Vagina (tissue), 2 donors: ENCODE results near the gene CD300LD. TPM values are rescaled to one million over a fixed set of nuclear protein-coding genes. Genes with fewer than 3 reads are reported as not detected.
A peak's percentile ranks its signal among the peaks of the same experiment; 100 is the strongest.

Experiments used
- DNase-seq, 2 donors: peaks; one replicate each; pipeline ENCODE4 v3.0.0-alpha.2; 2017; ENCODE audit errors: extremely low spot score in 2 of 2
- H3K27ac ChIP-seq: fragments of 200-600 bp; sonication (generic); one replicate; pipeline ENCODE4 v1.5.1; 2019
- H3K27me3 ChIP-seq: fragments of 200-600 bp; sonication (generic); one replicate; pipeline ENCODE4 v1.5.1; 2019
- H3K36me3 ChIP-seq, 2 donors: fragments of 200-600 bp; sonication (generic); one replicate each; pipeline ENCODE4 v1.5.1; 2017 to 2019
- H3K4me1 ChIP-seq: fragments of 200-600 bp; sonication (generic); one replicate; pipeline ENCODE4 v1.5.1; 2019
- H3K4me3 ChIP-seq, 2 donors: fragments of 200-600 bp; sonication (generic); 1 replicate in 1 of 2; 2 replicates in 1 of 2; pipeline ENCODE4 v1.5.1; 2016 to 2019
- H3K9me3 ChIP-seq: fragments of 200-600 bp; sonication (generic); one replicate; pipeline ENCODE4 v1.5.1; 2019
- CTCF ChIP-seq, 3 experiments: fragments of 450-650 bp in 2 of 3; fragments of 200-600 bp in 1 of 3; sonication (generic) in 1 of 3; IDR thresholded peaks; one replicate each; pipeline ENCODE4 v1.5.1; 2017 to 2019; ENCODE audit warnings: antibody characterized with exemption in 3 of 3, mild to moderate bottlenecking in 2 of 3, moderate library complexity in 2 of 3
- POLR2A ChIP-seq, 2 donors: fragments of 450-650 bp; IDR thresholded peaks; one replicate each; pipeline ENCODE4 v1.6.1; 2017; ENCODE audit warnings: antibody characterized with exemption in 2 of 2, mild to moderate bottlenecking in 2 of 2, moderate library complexity in 2 of 2
- POLR2AphosphoS5 ChIP-seq, 2 donors: sonication (generic); formaldehyde crosslinking; IDR thresholded peaks; one replicate each; pipeline ENCODE4 v1.9.0; 2017; ENCODE audit warnings: antibody characterized with exemption in 2 of 2, mild to moderate bottlenecking in 2 of 2, low read depth in 1 of 2; ENCODE audit not compliant: insufficient read depth in 1 of 2
- intact Hi-C: fragments of 100-400 bp; cut with DNase I; formaldehyde crosslinking; loops from one replicate; pipeline ENCODE4 v1.15.1; 2023
- total RNA-seq: library from RNA; depleted of rRNA; stranded (reverse); fragments of >200 nt; gene quantifications from one replicate; pipeline ENCODE4 v1.2.3, GENCODE V29; 2016

CD300LD gene
- total RNA-seq, 1 donor from 2014 or later, result not detected

- TF ChIP-seq POLR2A (IDR thresholded peaks at IDR 0.05), result no peak
- no peak for TF ChIP-seq CTCF (IDR thresholded peaks at IDR 0.05)
- no peak for TF ChIP-seq POLR2AphosphoS5 (IDR thresholded peaks at IDR 0.05; ENCODE audit: insufficient read depth in 1 of 2, low read depth in 1 of 2)
- Histone ChIP-seq H3K27ac (no peak overlapping the region), H3K27me3 (no peaks in the 10 kb centered on the region), H3K4me3 (no peak overlapping the region), H3K36me3 (no peaks in the 10 kb centered on the region), H3K9me3 (no peaks in the 10 kb centered on the region), H3K4me1 (no peaks in the 10 kb centered on the region)
- intact Hi-C loops, result no loop called here
- peak in 1 of 2 donors; percentile 58 for DNase-seq
Measured at GRCh38 chr17:74530831-74531150, 61.3 kb downstream of the CD300LD start.

Other genes starting within 250 kb of the CD300LD start
- not detected for gene BTBD17, start 230.4 kb downstream of the CD300LD start, total RNA-seq
- gene GPR142, start 224.8 kb downstream of the CD300LD start, total RNA-seq, result 0.98 TPM
- gene GPRC5C, start 160.2 kb downstream of the CD300LD start, total RNA-seq, result 27.5 TPM
- gene CD300A, start 125.6 kb downstream of the CD300LD start, total RNA-seq, result 4.2 TPM
- 0.25 TPM for gene CD300LB, start 60.8 kb downstream of the CD300LD start, total RNA-seq
- not detected for gene CD300C, start 46.2 kb downstream of the CD300LD start, total RNA-seq
- not detected for gene CD300H, start 24.8 kb downstream of the CD300LD start, total RNA-seq
- gene CD300E, start 31.5 kb upstream of the CD300LD start, total RNA-seq, result 0.98 TPM
- 0.49 TPM for gene CD300LF, start 120.6 kb upstream of the CD300LD start, total RNA-seq
- gene RAB37, start 145.0 kb upstream of the CD300LD start, total RNA-seq, result 7.1 TPM
- gene NHERF1, start 156.3 kb upstream of the CD300LD start, total RNA-seq, result 57.2 TPM
- 28.5 TPM for gene NAT9, start 184.1 kb upstream of the CD300LD start, total RNA-seq